HT1080 (cell line): ENCODE data around the gene ADAMTS12. TPM values are rescaled to one million over a fixed set of nuclear protein-coding genes. Genes with fewer than 3 reads are reported as not detected.

Experiments
- DNase-seq: peaks from one replicate; pipeline ENCODE4 v3.0.0-alpha.2; 2015; ENCODE audit warnings: low read depth
- total RNA-seq: library from RNA; depleted of rRNA; stranded (reverse); fragments of >200 nt; shearing (Covaris generic); gene quantifications from 2 replicates; pipeline ENCODE4 v1.2.3, GENCODE V29; 2014

ADAMTS12 gene
- total RNA-seq, 1 experiment from 2014 or later, result 0.10 TPM

GRCh38 chr5:33761139-33761538 is 130.7 kb downstream of the ADAMTS12 start:
- peak; percentile 21 for DNase-seq

DNA sequence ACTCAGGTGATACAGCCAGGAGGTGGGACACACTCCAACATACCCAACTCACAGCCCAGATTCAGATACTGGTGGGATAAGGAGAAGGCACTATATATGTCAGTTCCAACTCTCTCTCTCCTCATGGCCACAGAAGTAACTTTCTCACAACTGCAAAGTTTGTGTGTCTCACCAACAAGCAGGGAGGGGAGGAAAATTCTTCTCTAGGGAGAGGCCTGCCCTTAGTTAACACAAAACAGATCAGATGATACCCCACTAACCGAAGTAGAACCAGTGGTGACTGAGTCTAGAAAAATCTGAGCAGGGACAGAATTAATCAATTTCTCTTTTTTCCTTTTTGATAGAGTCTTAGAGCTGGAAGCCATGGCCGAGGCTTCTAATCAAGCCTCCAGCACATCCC is 133.1 kb downstream of the ADAMTS12 start:
- DNase-seq, result no peak

DNA sequence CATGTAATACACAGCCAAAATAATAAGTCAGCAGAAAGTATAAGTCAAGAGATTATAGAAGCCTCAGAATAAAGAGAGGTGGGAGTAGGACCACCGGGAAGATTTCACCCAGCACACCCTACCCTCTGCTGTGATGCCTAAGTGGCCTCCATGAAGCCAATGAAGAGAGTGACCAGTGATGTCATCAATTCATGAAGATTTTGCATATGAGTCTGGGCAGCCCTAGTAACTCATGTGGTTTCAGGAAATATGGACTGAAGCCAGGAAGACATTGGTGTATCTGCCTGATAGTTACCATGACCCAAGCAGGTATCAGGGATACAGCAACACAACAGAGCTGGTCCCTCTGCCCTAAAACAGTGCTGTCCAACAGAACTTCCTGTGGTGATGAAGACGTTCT is 135.3 kb downstream of the ADAMTS12 start:
- no peak for DNase-seq

GRCh38 chr5:33755231-33755630 is 136.6 kb downstream of the ADAMTS12 start:
- peak; percentile 29 for DNase-seq

GRCh38 chr5:33753704-33754103 is 138.1 kb downstream of the ADAMTS12 start:
- no peak for DNase-seq

DNA sequence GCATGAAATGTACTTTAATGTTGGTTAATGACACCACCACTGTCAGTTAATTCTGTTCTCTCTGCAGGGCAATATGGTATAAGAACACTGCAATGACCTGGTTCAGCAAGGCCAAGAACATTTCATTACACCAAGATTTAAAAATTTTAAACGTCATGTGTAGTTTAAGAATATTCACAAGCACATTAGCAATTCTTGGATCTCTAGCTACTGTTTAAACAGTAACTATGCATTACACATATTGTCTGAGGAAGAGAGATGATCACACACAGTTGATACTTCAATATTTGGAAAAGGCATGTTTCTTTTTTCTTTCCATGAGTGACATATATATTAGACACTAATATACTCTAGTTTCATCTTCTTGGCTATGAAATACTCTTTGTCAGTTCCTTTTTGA is 143.0 kb downstream of the ADAMTS12 start:
- no peak for DNase-seq

- no peak for DNase-seq
Observed at GRCh38 chr5:33745101-33745770, 146.6 kb downstream of the ADAMTS12 start.

DNA sequence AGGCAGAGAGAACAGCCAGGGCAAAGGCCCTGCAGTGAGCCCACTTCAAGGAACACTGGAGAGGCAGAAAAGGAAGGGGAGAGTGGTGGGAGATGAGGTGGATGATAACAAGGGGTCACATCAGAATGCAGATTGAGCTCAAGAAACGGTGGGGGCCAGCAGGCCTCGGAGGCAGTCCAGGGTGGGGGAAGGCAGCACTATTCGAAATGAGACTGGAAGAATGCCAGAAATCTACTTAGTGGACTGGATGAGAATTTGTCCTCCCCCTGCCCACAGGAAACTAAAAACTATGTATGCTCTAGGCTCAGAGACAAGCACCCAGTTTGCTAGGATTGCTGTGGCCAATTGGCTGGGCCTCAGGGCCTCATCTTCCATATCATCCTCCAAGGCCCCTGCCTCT is 148.7 kb downstream of the ADAMTS12 start:
- DNase-seq, result no peak

GRCh38 chr5:33742181-33742580 is 149.6 kb downstream of the ADAMTS12 start:
- no peak for DNase-seq

- no peak for DNase-seq
Observed at GRCh38 chr5:33738967-33739366, 152.8 kb downstream of the ADAMTS12 start.

DNA sequence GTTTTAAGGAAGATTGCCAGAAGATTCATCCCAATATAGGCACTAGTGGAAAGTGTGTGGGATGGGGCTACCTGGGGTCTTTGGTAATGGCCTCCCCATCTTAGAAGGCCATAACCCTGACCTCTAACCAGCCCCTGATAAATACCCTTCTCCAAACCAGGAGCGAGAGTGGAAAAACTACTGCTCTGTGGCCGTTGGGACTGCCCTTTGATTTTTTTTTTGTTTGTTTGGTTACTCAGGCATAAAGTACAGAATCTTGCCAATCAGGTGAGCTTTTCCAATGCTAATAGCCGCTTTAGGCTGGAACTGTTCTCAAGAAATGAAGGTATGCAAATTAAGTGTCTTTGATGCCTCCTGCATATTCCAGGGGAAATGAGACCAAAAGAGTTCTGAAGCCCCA is 153.7 kb downstream of the ADAMTS12 start:
- no peak for DNase-seq

- DNase-seq, result no peak
Observed at GRCh38 chr5:33737697-33738096, 154.1 kb downstream of the ADAMTS12 start.

GRCh38 chr5:33737284-33737683 is 154.5 kb downstream of the ADAMTS12 start:
- no peak for DNase-seq

DNA sequence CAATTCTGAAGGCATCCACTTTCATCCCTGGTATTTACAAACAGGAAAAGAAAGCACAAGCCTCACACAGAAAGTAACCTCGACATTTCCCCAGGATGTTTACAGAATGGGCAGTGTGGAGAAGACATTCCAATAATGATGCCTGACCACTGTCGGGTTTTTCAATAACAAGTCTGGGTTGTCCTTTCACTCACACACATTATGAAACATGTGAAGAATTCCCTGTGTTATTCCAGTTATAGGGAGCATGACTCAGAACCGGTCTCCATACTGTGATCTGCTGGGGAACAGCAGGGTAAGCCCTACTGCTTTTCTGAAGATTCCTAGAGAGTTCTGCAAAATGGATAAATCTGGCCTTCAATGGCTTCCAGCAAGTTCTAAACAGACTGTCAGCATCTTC is 155.3 kb downstream of the ADAMTS12 start:
- peak; percentile 79 for DNase-seq

- DNase-seq, result no peak
Observed at GRCh38 chr5:33735072-33735471, 156.7 kb downstream of the ADAMTS12 start.

- peak; percentile 64 for DNase-seq
Observed at GRCh38 chr5:33734537-33734936, 157.3 kb downstream of the ADAMTS12 start.

GRCh38 chr5:33733225-33733624 is 158.6 kb downstream of the ADAMTS12 start:
- DNase-seq, result no peak

DNA sequence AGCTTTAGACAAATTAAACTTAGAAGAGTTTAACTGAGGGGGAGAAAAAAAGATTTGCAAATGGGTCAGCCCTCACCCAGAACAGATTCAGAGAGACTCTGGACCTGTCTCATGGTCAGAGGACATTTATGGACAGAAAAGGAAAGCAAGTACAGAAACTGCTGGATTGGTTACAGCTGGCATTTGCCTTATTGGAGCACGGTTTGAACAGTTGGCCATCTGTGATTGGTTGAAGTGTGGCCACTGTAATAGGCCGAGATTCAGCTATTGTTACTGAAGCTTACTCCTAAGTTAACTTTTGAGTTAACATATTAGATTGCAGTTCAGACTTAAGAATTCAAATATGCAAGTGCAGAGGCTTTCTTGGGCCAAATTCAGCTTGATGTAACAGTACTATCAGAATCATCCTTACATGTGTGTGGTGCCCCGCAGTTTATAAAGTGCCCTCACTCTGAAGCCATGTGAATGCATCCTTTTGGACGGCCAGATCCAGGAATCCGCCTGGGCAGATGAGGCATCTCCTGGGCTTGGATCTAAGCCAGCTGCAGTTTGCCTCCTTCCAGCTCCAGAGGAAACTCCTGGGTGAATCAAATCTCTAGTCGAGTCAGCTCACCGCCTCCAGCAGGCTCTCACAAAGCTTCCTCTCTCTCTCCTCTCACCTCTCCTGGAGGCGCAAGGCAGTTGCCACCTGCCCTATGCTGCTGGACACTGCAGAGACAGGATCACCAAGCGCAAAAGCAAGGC is 165.2 kb downstream of the ADAMTS12 start:
- DNase-seq, result peak; percentile 64

GRCh38 chr5:33725806-33726205 is 166.0 kb downstream of the ADAMTS12 start:
- peak; percentile 13 for DNase-seq

- no peak for DNase-seq
Observed at GRCh38 chr5:33721491-33722200, 170.1 kb downstream of the ADAMTS12 start.

DNA sequence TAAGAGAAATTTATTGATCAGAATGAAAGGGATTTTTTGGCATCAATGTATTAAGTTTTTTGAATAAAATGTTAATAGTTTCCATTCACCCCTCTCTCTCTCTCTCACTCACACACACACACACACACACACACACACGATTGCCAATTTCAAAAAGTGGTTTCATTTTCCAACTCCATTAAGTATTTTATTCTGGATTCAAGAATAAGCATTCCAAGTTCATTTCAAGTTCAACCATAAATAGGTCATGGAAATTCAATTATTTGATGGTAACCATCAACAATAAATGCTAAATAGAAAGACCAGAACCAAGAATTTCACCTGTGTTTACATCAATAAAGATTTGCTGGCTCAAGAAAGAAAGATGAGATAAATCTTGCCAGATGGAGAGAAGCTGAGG is 171.6 kb downstream of the ADAMTS12 start:
- DNase-seq, result no peak

DNA sequence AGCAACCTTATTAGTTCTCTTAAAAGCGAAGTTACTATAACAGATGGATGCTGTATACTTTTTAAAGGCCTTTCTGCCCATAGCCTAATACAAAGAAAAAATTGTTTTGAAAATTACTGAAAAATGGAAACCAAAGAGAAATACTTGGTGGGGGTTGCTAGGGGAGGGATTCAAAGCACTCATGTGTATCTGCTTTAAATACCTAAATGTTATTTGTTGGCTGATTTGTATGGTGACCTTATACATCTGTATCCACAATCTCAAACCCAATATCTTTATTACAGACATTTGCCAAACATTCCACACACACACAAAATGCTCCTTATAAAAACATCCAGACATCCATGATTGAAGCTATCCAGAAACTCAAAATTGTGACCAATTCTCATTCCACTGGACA is 172.0 kb downstream of the ADAMTS12 start:
- DNase-seq, result no peak
